ENCODE measurements around the gene PITRM1. TPM values are rescaled to one million over a fixed set of nuclear protein-coding genes. Genes with fewer than 3 reads are reported as not detected.

The PITRM1 gene
- total RNA-seq, 4 donors from 2014 or later: 73.1 to 109 (median 81.8) TPM

GRCh38 chr10:3136336-3136735 is 36.2 kb downstream of the PITRM1 start:
- no peak for TF ChIP-seq CTCF (IDR thresholded peaks at IDR 0.05; ENCODE audit: low read depth)

GRCh38 chr10:3135006-3135405 is 37.6 kb downstream of the PITRM1 start:
- TF ChIP-seq CTCF (IDR thresholded peaks at IDR 0.05; ENCODE audit: low read depth): no peak

- TF ChIP-seq CTCF (IDR thresholded peaks at IDR 0.05; ENCODE audit: low read depth): no peak
Observed at GRCh38 chr10:3133948-3134347, 38.6 kb downstream of the PITRM1 start.

- no peak for TF ChIP-seq CTCF (IDR thresholded peaks at IDR 0.05; ENCODE audit: low read depth)
Observed at GRCh38 chr10:3132036-3133025, 40.3 kb downstream of the PITRM1 start.

GRCh38 chr10:3131098-3131497 is 41.5 kb downstream of the PITRM1 start:
- TF ChIP-seq CTCF (IDR thresholded peaks at IDR 0.05; ENCODE audit: low read depth): no peak

- no peak for TF ChIP-seq CTCF (IDR thresholded peaks at IDR 0.05; ENCODE audit: low read depth)
Observed at GRCh38 chr10:3129581-3130340, 42.8 kb downstream of the PITRM1 start.
